ENCODE results near the gene MYL12A. TPM values are rescaled to one million over a fixed set of nuclear protein-coding genes. Genes with fewer than 3 reads are reported as not detected.

Gene MYL12A
- total RNA-seq, 4 donors from 2014 or later = 306 to 544 (median 331) TPM

DNA sequence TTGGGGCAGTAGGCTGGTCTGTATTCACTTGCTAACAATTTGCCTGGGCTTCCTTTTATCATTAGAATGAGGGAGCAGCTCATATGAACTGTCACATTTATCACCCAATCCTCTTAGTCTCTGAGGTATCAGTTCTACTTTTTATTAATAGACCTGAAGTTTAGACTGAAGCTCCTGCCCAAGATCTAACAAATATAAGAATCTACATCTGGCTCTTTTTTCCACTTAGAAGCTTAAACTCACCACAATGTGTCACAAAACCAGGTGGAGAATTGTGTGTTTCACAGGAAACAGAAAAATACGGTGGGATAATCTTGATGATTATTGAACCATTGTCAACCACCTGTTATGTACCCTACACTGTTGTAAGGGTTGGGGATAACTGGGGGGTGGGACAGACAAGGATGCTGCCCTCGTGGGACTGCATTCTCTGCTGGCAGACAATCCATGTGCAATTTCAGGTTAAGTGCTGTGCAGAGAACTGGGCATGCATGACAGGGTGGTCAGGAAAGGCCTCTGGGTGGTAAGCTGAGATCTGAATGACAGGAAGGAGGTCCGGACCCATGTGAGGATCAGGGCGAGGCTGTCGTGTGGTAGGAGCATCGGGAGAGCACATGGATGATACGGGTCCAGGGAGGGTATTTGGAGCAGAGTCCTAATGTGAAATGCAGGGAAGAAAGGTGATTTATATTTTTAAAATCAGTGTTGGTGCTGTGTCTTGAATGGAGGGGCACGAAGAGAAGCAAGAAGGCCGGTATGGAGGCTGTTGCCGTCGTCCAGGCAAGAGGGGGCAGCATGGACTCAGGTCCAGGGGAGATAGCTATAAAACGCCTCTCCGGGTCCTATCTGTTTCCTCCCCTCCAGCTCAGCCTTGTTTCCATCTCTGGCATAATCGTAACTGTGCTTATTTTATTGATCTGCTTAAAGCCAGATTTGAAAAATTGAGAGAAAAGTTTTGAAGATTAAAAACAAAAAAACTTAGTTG lies 31.9 kb downstream of the MYL12A start:
- intact Hi-C loops (cut with DNase I) = loop anchor here (10.0 kb wide), 3 partner anchors 175 to 715 kb away; partner anchors contain the start of gene TGIF1
- no peak for DNase-seq
- Histone ChIP-seq H3K27ac (no peak overlapping the region), H3K27me3 (no peaks in the 10 kb centered on the region), H3K36me3 (peaks cover 20 to 24% of the 10 kb centered on the region in 2 donors), H3K9me3 (no peaks in the 10 kb centered on the region), H3K4me3 (replicated peaks in 1 of 3) (no peak overlapping the region), H3K4me1 (no peaks in the 10 kb centered on the region)
- WGBS, 2 donors = 36 to 38% methylated on average over 14 of the region's 14 CpGs
- no peak for TF ChIP-seq CTCF (IDR thresholded peaks at IDR 0.05)
- no peak for TF ChIP-seq POLR2A (IDR thresholded peaks at IDR 0.05)

GRCh38 chr18:3281456-3282400 lies 34.1 kb downstream of the MYL12A start:
- intact Hi-C loops (cut with DNase I) = loop anchor here (2.0 to 10.0 kb wide), 4 partner anchors 173 to 713 kb away; partner anchors contain the start of gene TGIF1
- 34 to 41% methylated on average over 2 of the region's 2 CpGs for WGBS, 2 donors

DNA sequence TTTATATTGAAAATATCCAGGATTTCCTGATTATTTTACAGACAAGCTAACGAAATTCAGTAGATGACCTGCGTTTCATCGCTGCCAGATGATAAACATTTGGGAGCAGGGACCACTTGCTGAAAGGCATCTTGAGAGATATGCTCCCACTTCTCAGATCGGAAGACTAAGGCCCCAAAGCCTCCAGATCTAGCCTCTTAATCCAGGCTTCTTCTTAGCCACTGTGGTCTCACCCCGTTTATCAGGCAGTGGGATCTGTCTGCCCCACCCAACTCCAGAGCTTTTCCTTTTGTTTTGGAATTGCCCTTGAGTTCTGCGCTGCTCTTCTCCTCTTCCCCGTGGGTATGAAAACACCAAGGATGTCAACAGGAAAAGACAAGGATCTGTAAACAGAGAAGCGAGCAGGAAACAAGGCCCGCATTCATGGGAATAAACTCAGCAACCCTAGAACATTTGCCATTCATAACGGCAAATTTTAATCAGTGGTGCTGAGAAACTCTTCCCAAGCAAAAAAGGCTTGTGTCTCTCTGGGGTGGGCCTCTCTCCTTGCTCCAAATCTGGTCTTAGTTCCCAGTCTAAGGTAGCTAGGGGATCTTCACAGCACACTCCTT lies 35.8 kb downstream of the MYL12A start:
- DNase-seq = no peak
- TF ChIP-seq CTCF (IDR thresholded peaks at IDR 0.05) = no peak
- no peak for TF ChIP-seq POLR2A (IDR thresholded peaks at IDR 0.05)
- Histone ChIP-seq H3K36me3 (peaks cover 3 to 7% of the 10 kb centered on the region in 2 donors), H3K27ac (no peak overlapping the region), H3K9me3 (no peaks in the 10 kb centered on the region), H3K4me3 (replicated peaks in 1 of 3) (no peak overlapping the region), H3K4me1 (no peaks in the 10 kb centered on the region), H3K27me3 (no peaks in the 10 kb centered on the region)
- intact Hi-C loops (cut with DNase I) = loop anchor here (2.0 to 10.0 kb wide), 4 partner anchors 171 to 711 kb away; partner anchors contain the start of gene TGIF1
- WGBS, 2 donors = 77 to 80% methylated on average over 10 of the region's 10 CpGs

More at GRCh38 chr18:3281456-3282400, 34.1 kb downstream of the MYL12A start:
- Histone ChIP-seq H3K27ac (no peak overlapping the region), H3K9me3 (no peaks in the 10 kb centered on the region), H3K4me3 (replicated peaks in 1 of 3) (no peak overlapping the region), H3K27me3 (no peaks in the 10 kb centered on the region), H3K4me1 (no peaks in the 10 kb centered on the region), H3K36me3 (peaks cover 15 to 20% of the 10 kb centered on the region in 2 donors)
- TF ChIP-seq POLR2A (IDR thresholded peaks at IDR 0.05) (no peak), CTCF (IDR thresholded peaks at IDR 0.05) (peak; percentile 32 to 89 (median 63))
- DNase-seq = no peak

DNA sequence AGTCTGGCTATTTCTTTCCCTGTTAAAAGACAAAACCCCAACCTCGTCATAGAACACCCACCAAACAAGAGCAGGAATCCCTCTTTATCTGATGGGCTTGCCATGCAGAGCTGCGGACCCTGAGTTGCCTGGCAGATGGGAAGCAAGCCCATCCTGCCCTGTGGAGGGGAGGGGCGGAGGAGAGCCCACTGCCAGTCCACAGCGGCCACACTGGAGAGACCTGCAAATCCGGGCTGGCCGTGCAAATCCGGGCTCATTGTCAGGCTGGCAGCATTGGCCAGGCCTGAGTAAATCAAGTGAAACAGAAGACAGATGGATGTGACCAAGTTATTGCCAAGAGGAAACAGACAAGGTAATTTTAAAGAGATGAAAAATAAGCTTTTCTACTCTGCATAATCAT lies 36.3 kb downstream of the MYL12A start:
- Histone ChIP-seq H3K4me3 (replicated peaks in 1 of 3) (no peak overlapping the region), H3K9me3 (no peaks in the 10 kb centered on the region), H3K27me3 (no peaks in the 10 kb centered on the region), H3K4me1 (no peaks in the 10 kb centered on the region), H3K27ac (no peak overlapping the region), H3K36me3 (peaks cover 0 to 1% of the 10 kb centered on the region in 2 donors)
- WGBS, 2 donors = 73 to 82% methylated on average over 7 of the region's 7 CpGs
- TF ChIP-seq POLR2A (IDR thresholded peaks at IDR 0.05) (no peak), CTCF (IDR thresholded peaks at IDR 0.05) (no peak)
- DNase-seq = no peak
- intact Hi-C loops (cut with DNase I) = loop anchor here (2.0 to 10.0 kb wide), 4 partner anchors 171 to 711 kb away; partner anchors contain the start of gene TGIF1

All from thyroid gland (tissue), 4 donors.